ENCODE data around the gene NAP1L4. TPM values are rescaled to one million over a fixed set of nuclear protein-coding genes. Genes with fewer than 3 reads are reported as not detected.
"Not testable (repeated sequence)": the region's sequence is repeated elsewhere in the genome, so short reads cannot be mapped to it uniquely, and the experiment has no call there.

NAP1L4 gene
- total RNA-seq, 1 experiment from 2014 or later: 274 TPM

DNA sequence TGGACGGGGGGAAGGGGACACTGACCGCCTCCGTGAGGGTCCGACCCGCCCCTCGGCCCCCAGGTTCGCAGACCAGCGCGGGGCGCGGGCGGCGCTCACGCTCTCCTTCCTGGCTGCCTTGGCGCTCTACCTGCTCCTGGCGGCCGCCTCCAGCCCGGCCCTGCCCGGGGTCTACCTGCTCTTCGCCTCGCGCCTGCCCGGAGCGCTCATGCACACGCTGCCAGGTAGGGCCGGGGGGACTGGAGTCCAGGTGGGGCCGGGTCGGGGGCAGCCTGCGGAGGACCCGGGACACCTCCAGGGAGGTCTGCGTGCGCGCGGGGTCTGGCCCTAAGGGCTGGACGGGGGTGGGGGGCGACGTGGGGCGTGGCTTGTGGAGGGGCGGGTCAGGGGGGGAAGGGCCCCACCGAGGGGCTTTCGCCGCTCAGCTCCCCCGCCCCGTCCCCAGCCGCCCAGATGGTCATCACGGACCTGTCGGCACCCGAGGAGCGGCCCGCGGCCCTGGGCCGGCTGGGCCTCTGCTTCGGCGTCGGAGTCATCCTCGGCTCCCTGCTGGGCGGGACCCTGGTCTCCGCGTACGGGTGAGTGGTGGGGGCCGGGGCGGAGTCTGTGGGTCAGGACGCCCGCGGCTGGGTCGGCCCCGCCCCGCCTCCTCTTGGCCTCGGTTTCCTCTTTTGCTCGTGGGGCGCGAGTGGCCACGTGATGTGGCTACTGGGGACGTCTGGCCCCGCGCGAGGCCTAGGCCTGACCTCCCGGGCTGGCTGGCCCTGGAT is 82.8 kb downstream of the NAP1L4 start:
- ATAC-seq (no peak), DNase-seq (ENCODE audit: low read depth, low spot score) (no peak)
- POLR2A ChIA-PET: no interaction called here
- intact Hi-C loops (cut with micrococcal nuclease; ENCODE audit: unreplicated experiment): no loop called here
- no peak overlapping the region for H3K4me3 ChIP-seq (ENCODE audit: low read depth in 2 of 2, low read length in 2 of 2)
- no peak overlapping the region for H3K27ac ChIP-seq (ENCODE audit: low read length)
- no TSS peak for BruUV-seq (replicated peaks)
- TF ChIP-seq, protein P1, sequence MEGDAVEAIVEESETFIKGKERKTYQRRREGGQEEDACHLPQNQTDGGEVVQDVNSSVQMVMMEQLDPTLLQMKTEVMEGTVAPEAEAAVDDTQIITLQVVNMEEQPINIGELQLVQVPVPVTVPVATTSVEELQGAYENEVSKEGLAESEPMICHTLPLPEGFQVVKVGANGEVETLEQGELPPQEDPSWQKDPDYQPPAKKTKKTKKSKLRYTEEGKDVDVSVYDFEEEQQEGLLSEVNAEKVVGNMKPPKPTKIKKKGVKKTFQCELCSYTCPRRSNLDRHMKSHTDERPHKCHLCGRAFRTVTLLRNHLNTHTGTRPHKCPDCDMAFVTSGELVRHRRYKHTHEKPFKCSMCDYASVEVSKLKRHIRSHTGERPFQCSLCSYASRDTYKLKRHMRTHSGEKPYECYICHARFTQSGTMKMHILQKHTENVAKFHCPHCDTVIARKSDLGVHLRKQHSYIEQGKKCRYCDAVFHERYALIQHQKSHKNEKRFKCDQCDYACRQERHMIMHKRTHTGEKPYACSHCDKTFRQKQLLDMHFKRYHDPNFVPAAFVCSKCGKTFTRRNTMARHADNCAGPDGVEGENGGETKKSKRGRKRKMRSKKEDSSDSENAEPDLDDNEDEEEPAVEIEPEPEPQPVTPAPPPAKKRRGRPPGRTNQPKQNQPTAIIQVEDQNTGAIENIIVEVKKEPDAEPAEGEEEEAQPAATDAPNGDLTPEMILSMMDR (IDR thresholded peaks at IDR 0.05): no peak
- TF ChIP-seq TCF7L2 (IDR thresholded peaks at IDR 0.05; ENCODE audit: low read depth, low read length) (no peak), POLR2AphosphoS5 (IDR thresholded peaks at IDR 0.05; ENCODE audit: low read depth, low read length) (no peak), SIN3A (IDR thresholded peaks at IDR 0.05; ENCODE audit: borderline replicate concordance, insufficient read depth, low read depth, low read length) (no peak)
- TF ChIP-seq, protein P2, sequence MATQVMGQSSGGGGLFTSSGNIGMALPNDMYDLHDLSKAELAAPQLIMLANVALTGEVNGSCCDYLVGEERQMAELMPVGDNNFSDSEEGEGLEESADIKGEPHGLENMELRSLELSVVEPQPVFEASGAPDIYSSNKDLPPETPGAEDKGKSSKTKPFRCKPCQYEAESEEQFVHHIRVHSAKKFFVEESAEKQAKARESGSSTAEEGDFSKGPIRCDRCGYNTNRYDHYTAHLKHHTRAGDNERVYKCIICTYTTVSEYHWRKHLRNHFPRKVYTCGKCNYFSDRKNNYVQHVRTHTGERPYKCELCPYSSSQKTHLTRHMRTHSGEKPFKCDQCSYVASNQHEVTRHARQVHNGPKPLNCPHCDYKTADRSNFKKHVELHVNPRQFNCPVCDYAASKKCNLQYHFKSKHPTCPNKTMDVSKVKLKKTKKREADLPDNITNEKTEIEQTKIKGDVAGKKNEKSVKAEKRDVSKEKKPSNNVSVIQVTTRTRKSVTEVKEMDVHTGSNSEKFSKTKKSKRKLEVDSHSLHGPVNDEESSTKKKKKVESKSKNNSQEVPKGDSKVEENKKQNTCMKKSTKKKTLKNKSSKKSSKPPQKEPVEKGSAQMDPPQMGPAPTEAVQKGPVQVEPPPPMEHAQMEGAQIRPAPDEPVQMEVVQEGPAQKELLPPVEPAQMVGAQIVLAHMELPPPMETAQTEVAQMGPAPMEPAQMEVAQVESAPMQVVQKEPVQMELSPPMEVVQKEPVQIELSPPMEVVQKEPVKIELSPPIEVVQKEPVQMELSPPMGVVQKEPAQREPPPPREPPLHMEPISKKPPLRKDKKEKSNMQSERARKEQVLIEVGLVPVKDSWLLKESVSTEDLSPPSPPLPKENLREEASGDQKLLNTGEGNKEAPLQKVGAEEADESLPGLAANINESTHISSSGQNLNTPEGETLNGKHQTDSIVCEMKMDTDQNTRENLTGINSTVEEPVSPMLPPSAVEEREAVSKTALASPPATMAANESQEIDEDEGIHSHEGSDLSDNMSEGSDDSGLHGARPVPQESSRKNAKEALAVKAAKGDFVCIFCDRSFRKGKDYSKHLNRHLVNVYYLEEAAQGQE (IDR thresholded peaks at IDR 0.05; ENCODE audit: insufficient read depth in 1 of 2, low read depth in 2 of 2, low read length in 1 of 2): no peak
- no peaks in the 10 kb centered on the region for H3K36me3 ChIP-seq (ENCODE audit: control insufficient read depth, insufficient read depth, low read length)
- in situ Hi-C loops (cut with HindIII; ENCODE audit: low pct_unique_long_range_greater_than_20kb, low sequenced_read_pairs): no loop called here
- no peaks in the 10 kb centered on the region for H3K9me3 ChIP-seq (ENCODE audit: control insufficient read depth, insufficient read depth, low read depth, low read length)
- no peaks in the 10 kb centered on the region for H3K27me3 ChIP-seq (ENCODE audit: control insufficient read depth, insufficient read depth, low read length)
- peaks cover 40% of the 10 kb centered on the region for H3K4me1 ChIP-seq (ENCODE audit: control insufficient read depth, insufficient read depth, low read length)
- CTCF ChIA-PET: no interaction called here

DNA sequence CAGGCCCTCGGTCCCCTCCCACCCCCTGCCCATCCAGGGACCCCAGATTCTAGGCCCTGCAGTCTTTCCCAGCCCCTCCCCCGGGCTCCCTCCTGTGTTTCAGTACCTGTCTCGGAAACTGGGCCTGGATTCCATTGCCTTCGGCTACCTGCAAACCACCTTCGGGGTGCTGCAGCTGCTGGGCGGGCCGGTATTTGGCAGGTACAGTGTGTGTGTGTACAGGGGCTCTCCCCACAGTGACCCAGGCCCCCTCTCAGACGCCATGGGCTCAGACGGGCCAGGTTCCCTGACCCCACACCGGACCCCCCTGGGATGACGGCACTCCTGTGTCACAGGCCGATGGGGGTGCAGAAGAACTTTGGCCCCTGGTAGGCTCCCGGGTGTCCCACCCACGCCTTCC is 84.0 kb downstream of the NAP1L4 start:
- in situ Hi-C loops (cut with HindIII; ENCODE audit: low pct_unique_long_range_greater_than_20kb, low sequenced_read_pairs) (no loop called here), intact Hi-C loops (cut with micrococcal nuclease; ENCODE audit: unreplicated experiment) (no loop called here)
- DNase-seq (ENCODE audit: low read depth, low spot score): no peak
- CTCF ChIA-PET: no interaction called here
- Histone ChIP-seq H3K27me3 (ENCODE audit: control insufficient read depth, insufficient read depth, low read length) (no peaks in the 10 kb centered on the region), H3K36me3 (ENCODE audit: control insufficient read depth, insufficient read depth, low read length) (no peaks in the 10 kb centered on the region), H3K9me3 (ENCODE audit: control insufficient read depth, insufficient read depth, low read depth, low read length) (no peaks in the 10 kb centered on the region), H3K4me1 (ENCODE audit: control insufficient read depth, insufficient read depth, low read length) (peaks cover 40% of the 10 kb centered on the region), H3K27ac (ENCODE audit: low read length) (no peak overlapping the region), H3K4me3 (ENCODE audit: low read depth in 2 of 2, low read length in 2 of 2) (no peak overlapping the region)
- no TSS peak for BruUV-seq (replicated peaks)
- POLR2A ChIA-PET: no interaction called here
- ATAC-seq: no peak
- TF ChIP-seq, protein P2 (IDR thresholded peaks at IDR 0.05; ENCODE audit: insufficient read depth in 1 of 2, low read depth in 2 of 2, low read length in 1 of 2): no peak
- TF ChIP-seq, protein P1 (IDR thresholded peaks at IDR 0.05): no peak
- TF ChIP-seq SIN3A (IDR thresholded peaks at IDR 0.05; ENCODE audit: borderline replicate concordance, insufficient read depth, low read depth, low read length): no peak
- TF ChIP-seq POLR2AphosphoS5 (IDR thresholded peaks at IDR 0.05; ENCODE audit: low read depth, low read length): no peak
- no peak for TF ChIP-seq TCF7L2 (IDR thresholded peaks at IDR 0.05; ENCODE audit: low read depth, low read length)

DNA sequence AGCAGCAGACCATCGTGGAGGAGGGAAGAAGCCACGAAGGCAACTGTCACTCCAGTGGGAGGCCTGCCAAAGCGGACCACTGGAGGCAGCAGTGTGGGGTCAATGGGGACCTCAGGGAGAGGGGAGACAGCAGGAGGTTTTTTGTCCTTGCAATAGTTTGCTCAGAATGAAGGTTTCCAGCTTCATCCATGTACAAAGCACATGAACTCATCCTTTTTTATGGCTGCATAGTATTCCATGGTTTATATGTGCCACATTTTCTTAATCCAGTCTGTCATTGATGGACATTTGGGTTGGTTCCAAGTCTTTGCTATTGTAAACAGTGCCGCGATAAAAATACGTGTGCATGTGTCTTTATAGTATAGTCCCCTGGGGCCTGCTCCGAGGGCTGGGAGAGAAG is 86.8 kb downstream of the NAP1L4 start:
- H3K4me3 ChIP-seq (ENCODE audit: low read depth in 2 of 2, low read length in 2 of 2); BruUV-seq (replicated peaks); ATAC-seq; H3K9me3 ChIP-seq (ENCODE audit: control insufficient read depth, insufficient read depth, low read depth, low read length); H3K27ac ChIP-seq (ENCODE audit: low read length); DNase-seq (ENCODE audit: low read depth, low spot score); H3K36me3 ChIP-seq (ENCODE audit: control insufficient read depth, insufficient read depth, low read length); H3K27me3 ChIP-seq (ENCODE audit: control insufficient read depth, insufficient read depth, low read length); CTCF ChIA-PET; intact Hi-C loops (cut with micrococcal nuclease; ENCODE audit: unreplicated experiment); POLR2A ChIA-PET; in situ Hi-C loops (cut with HindIII; ENCODE audit: low pct_unique_long_range_greater_than_20kb, low sequenced_read_pairs): not testable (repeated sequence)
- peaks cover 32% of the 10 kb centered on the region for H3K4me1 ChIP-seq (ENCODE audit: control insufficient read depth, insufficient read depth, low read length)

Data from Panc1 (cell line).